ENCODE data around the gene RAD51AP2. TPM values are rescaled to one million over a fixed set of nuclear protein-coding genes. Genes with fewer than 3 reads are reported as not detected.

Gene RAD51AP2
- total and polyA plus RNA-seq, 2 of the 13 experiments (the other 11 are each of a cell fraction or from before 2014, with no cell fraction given), result 0.11 to 0.12 TPM

Other genes starting within 250 kb of the RAD51AP2 start
- gene VSNL1, start 22.3 kb upstream of the RAD51AP2 start, total RNA-seq (2016; rRNA removed; fragmentation: Illumina TruSeq; extraction: Trizol), result 63.2 and 103 TPM in 2 replicates
- gene VSNL1, start 22.3 kb upstream of the RAD51AP2 start, polyA plus RNA-seq (2011; rRNA removed), result 62.8 and 95.9 TPM in 2 replicates
- gene SMC6, start 235.4 kb upstream of the RAD51AP2 start, total RNA-seq (2016; rRNA removed; fragmentation: Illumina TruSeq; extraction: Trizol), result 55.3 and 69.4 TPM in 2 replicates
- 15.2 and 18.9 TPM in 2 replicates for gene SMC6, start 235.4 kb upstream of the RAD51AP2 start, polyA plus RNA-seq (2011; rRNA removed)
- 26.6 and 27.1 TPM in 2 replicates for gene GEN1, start 235.7 kb upstream of the RAD51AP2 start, total RNA-seq (2016; rRNA removed; fragmentation: Illumina TruSeq; extraction: Trizol)
- gene GEN1, start 235.7 kb upstream of the RAD51AP2 start, polyA plus RNA-seq (2011; rRNA removed), result 5.1 and 9.9 TPM in 2 replicates

Measured in HepG2 (cell line).